ENCODE data around the gene NPTN.

DNA sequence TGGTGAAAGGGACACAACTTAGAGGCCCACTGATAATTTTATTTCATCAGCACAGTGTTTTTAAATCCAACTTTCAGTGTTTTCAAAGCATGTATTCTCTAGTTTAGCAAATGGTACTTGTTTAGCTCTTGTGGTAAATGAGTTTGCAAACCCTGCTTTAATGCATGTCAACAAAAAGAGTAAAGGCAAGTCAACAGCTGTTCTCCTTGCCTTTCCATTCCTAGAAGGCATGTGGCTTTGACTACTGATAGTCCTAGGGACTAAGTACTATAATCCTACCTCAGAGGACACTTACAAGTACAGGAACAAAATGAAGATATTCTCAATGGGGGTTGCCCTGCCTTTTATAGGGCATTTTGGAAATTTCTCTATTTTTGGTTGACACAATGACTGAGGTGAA is 13.1 kb downstream of the NPTN start:
- TF ChIP-seq CTCF (IDR thresholded peaks at IDR 0.05) (no peak), POLR2A (IDR thresholded peaks at IDR 0.05) (no peak)
